Activated B cell treated with CpG ODN at 0.5 μM for 24 hours (primary cell): Measurements from ENCODE around the gene PRPF4. TPM values are rescaled to one million over a fixed set of nuclear protein-coding genes. Genes with fewer than 3 reads are reported as not detected.

Source experiments
- ATAC-seq: fragments of 200-7000 bp; cut with Tn5 transposase; one replicate; pipeline ENCODE4 v1.10.0; 2021; ENCODE audit warnings: low read depth, mild to moderate bottlenecking, moderate library complexity
- CTCF ChIA-PET: fragments of 350-600 bp; sonication (Branson Sonifier 250); formaldehyde crosslinking; loops from one replicate; lab custom pipeline; 2021; ENCODE audit warnings: antibody characterized with exemption; lab: Charles Lee
- POLR2A ChIA-PET: fragments of 350-600 bp; sonication (Branson Sonifier 250); formaldehyde crosslinking; loops from one replicate; lab custom pipeline; 2021; ENCODE audit warnings: antibody characterized with exemption; lab: Charles Lee
- DNase-seq: peaks from one replicate; pipeline ENCODE4 v3.0.0; 2022
- H3K27ac Mint-ChIP-seq: one replicate; pipeline ENCODE4 v1.8.0; 2020; ENCODE audit warnings: mixed read lengths
- H3K27me3 Mint-ChIP-seq: one replicate; pipeline ENCODE4 v1.8.0; 2021; ENCODE audit warnings: mixed read lengths
- H3K36me3 Mint-ChIP-seq: one replicate; pipeline ENCODE4 v1.8.0; 2021; ENCODE audit warnings: low read depth, mixed read lengths
- H3K4me1 Mint-ChIP-seq: one replicate; pipeline ENCODE4 v1.8.0; 2021; ENCODE audit warnings: mixed read lengths
- H3K4me3 Mint-ChIP-seq: one replicate; pipeline ENCODE4 v1.8.0; 2020; ENCODE audit warnings: mild to moderate bottlenecking, mixed read lengths
- H3K9me3 Mint-ChIP-seq: one replicate; pipeline ENCODE4 v1.8.0; 2020; ENCODE audit warnings: mixed read lengths
- CTCF ChIP-seq: fragments of 200-600 bp; IDR thresholded peaks from one replicate; pipeline ENCODE4 v1.8.0; 2022; ENCODE audit warnings: antibody characterized with exemption, mild to moderate bottlenecking
- intact Hi-C: fragments of 100-400 bp; cut with micrococcal nuclease; formaldehyde crosslinking; loops from one replicate; pipeline ENCODE4 v1.15.1; 2024
- total RNA-seq: library from RNA; stranded (reverse); gene quantifications from 2 replicates; pipeline ENCODE4 v1.2.3, GENCODE V29; 2022

The PRPF4 gene
- total RNA-seq, 1 donor from 2014 or later = 32.8 TPM

- Mint-ChIP-seq H3K4me1 (no peaks in the 10 kb centered on the region), H3K9me3 (no peaks in the 10 kb centered on the region), H3K36me3 (no peaks in the 10 kb centered on the region), H3K27me3 (peaks cover 1% of the 10 kb centered on the region), H3K4me3 (no peak overlapping the region), H3K27ac (no peak overlapping the region)
- intact Hi-C loops = no loop called here
- no peak for DNase-seq
- ATAC-seq = no peak
- CTCF ChIA-PET = no interaction called here
- POLR2A ChIA-PET = no interaction called here
- TF ChIP-seq CTCF = no peak
Measured at GRCh38 chr9:113319054-113319453, 43.6 kb downstream of the PRPF4 start.

DNA sequence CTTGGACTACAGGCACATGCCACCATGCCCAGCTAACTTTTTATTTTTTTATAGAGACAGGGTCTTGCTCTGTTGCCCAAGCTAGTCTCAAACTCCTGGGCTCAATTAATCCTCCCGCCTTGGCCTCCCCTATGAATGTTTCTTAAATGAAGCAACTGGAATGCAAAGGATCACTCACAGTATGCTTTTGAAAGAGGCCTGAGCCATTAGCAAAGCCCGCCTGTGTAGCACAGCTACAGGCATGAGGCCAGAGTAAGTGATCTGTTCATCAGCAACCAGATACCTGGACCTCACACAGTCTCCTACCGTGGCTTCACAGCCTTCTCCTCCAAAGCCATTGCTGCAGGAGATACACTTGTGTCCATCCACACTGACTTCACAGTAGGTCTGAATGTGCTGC is 44.6 kb downstream of the PRPF4 start:
- H3K36me3 Mint-ChIP-seq = no peaks in the 10 kb centered on the region
- intact Hi-C loops = no loop called here
- H3K4me1 Mint-ChIP-seq = no peaks in the 10 kb centered on the region
- no peaks in the 10 kb centered on the region for H3K27me3 Mint-ChIP-seq
- H3K27ac Mint-ChIP-seq = no peak overlapping the region
- POLR2A ChIA-PET = no interaction called here
- no peak for TF ChIP-seq CTCF
- no peak for ATAC-seq
- no peak for DNase-seq
- H3K9me3 Mint-ChIP-seq = no peaks in the 10 kb centered on the region
- CTCF ChIA-PET = no interaction called here
- H3K4me3 Mint-ChIP-seq = no peak overlapping the region

DNA sequence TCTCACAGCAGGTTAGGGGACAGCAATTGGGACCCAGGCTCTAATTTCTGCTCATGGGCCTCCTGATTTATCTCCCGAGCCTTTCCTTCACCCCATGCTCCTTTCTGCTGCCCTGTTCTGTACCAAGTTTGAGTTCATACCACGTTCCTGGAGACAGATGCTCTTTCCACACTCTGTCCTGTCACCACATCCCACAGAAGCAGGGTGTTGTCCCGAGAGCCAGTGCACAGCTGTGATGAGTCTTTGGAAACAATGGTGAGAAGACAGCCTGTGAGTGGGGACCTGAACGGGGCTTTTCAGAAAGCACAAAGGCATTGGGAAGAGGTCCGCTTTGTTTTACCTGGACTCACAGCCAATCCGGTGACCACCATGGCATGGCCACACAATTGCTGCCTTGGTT is 47.2 kb downstream of the PRPF4 start:
- ChIA-PET CTCF (no interaction called here), POLR2A (no interaction called here)
- no peaks in the 10 kb centered on the region for H3K27me3 Mint-ChIP-seq
- no peaks in the 10 kb centered on the region for H3K4me1 Mint-ChIP-seq
- TF ChIP-seq CTCF = no peak
- H3K36me3 Mint-ChIP-seq = no peaks in the 10 kb centered on the region
- no peaks in the 10 kb centered on the region for H3K9me3 Mint-ChIP-seq
- intact Hi-C loops = no loop called here
- H3K4me3 Mint-ChIP-seq = no peak overlapping the region
- DNase-seq (no peak), ATAC-seq (no peak)
- no peak overlapping the region for H3K27ac Mint-ChIP-seq

- intact Hi-C loops = no loop called here
Measured at GRCh38 chr9:113326230-113326629, 50.8 kb downstream of the PRPF4 start.

DNA sequence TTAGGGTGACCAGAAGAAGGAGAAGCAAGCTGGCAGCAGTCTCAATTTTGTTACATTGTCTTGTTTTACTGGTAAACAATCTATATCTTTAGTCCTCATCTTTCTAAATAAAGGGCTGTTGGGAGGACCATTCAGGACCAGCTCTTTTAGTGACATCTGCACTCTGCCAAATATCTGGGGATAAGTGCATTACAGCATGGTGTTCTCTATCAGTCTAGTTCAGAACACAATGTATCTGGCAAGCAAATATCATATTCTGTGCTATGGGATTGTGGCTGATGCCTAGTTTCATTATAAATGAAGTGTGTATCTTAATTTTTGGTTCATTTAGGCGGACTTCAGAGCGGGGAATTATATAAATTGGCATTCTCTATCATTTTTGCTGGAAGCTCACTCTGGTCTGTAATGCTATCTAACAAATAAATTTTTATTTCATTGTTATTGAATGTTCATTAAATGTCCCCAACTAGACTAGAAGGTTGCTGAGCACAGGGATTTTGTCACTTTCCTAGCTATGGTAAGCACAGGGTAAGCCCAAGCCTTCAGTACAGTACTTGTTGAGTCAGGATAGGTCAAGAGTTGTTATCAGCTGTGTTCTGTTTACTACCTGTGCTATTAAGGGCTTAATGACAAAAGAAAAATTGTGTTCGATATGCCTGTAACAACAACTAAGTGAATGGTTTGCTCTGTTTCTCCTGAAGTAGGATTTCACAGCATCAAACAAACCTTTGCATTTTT is 52.8 kb downstream of the PRPF4 start:
- TF ChIP-seq CTCF = no peak
- no peak for DNase-seq
- H3K27ac Mint-ChIP-seq = no peak overlapping the region
- no peaks in the 10 kb centered on the region for H3K9me3 Mint-ChIP-seq
- no peaks in the 10 kb centered on the region for H3K36me3 Mint-ChIP-seq
- no peaks in the 10 kb centered on the region for H3K4me1 Mint-ChIP-seq
- ChIA-PET POLR2A (interaction anchor here (1.2 kb wide), 1 partner anchor 12 kb away, joined by 3 read pairs; the partner anchor contains the start of gene WDR31), CTCF (no interaction called here)
- intact Hi-C loops = no loop called here
- no peaks in the 10 kb centered on the region for H3K27me3 Mint-ChIP-seq
- no peak overlapping the region for H3K4me3 Mint-ChIP-seq
- no peak for ATAC-seq

More at GRCh38 chr9:113326230-113326629, 50.8 kb downstream of the PRPF4 start:
- ChIA-PET CTCF (no interaction called here), POLR2A (no interaction called here)
- no peak for DNase-seq
- ATAC-seq = no peak
- Mint-ChIP-seq H3K27ac (no peak overlapping the region), H3K9me3 (no peaks in the 10 kb centered on the region), H3K27me3 (no peaks in the 10 kb centered on the region), H3K4me3 (no peak overlapping the region), H3K4me1 (no peaks in the 10 kb centered on the region), H3K36me3 (no peaks in the 10 kb centered on the region)
- no peak for TF ChIP-seq CTCF
